Skin epidermis (tissue), 12 donors: ENCODE data around the gene BMP7.

Source experiments
- H3K27ac ChIP-seq, 21 experiments: fragments of 200-600 bp; sonication (generic) in 11 of 21; one replicate each; pipeline ENCODE4 v1.5.0; 2020; ENCODE audit warnings: mild to moderate bottlenecking in 3 of 21, inconsistent platforms in 2 of 21, moderate library complexity in 2 of 21
- H3K4me3 ChIP-seq, 7 experiments: fragments of 200-600 bp; sonication (generic) in 2 of 7; one replicate each; pipeline ENCODE4 v1.5.0; 2020; ENCODE audit warnings: inconsistent platforms in 2 of 7, mild to moderate bottlenecking in 2 of 7, moderate library complexity in 1 of 7

Gene BMP7

DNA sequence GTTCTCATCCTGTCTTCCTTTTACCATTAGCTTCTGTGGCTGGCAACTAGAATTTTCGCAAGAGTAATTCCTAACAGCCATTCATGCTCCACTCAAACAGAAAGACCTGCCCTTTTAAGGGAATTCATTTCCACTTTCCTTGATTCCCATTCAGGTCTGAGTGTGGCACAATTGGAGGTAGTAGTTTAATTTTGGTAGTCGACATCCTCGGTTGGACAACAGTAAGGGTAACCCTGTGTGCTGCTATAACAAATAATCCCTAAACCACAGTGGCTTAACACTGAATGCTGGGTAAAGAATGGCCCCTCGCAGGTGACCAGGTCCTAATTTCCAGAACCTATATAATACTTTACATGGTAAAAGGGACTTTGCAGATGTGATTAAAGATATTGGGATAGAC is 142.9 kb downstream of the BMP7 start:
- H3K27ac ChIP-seq = no peak overlapping the region
- no peak overlapping the region for H3K4me3 ChIP-seq

DNA sequence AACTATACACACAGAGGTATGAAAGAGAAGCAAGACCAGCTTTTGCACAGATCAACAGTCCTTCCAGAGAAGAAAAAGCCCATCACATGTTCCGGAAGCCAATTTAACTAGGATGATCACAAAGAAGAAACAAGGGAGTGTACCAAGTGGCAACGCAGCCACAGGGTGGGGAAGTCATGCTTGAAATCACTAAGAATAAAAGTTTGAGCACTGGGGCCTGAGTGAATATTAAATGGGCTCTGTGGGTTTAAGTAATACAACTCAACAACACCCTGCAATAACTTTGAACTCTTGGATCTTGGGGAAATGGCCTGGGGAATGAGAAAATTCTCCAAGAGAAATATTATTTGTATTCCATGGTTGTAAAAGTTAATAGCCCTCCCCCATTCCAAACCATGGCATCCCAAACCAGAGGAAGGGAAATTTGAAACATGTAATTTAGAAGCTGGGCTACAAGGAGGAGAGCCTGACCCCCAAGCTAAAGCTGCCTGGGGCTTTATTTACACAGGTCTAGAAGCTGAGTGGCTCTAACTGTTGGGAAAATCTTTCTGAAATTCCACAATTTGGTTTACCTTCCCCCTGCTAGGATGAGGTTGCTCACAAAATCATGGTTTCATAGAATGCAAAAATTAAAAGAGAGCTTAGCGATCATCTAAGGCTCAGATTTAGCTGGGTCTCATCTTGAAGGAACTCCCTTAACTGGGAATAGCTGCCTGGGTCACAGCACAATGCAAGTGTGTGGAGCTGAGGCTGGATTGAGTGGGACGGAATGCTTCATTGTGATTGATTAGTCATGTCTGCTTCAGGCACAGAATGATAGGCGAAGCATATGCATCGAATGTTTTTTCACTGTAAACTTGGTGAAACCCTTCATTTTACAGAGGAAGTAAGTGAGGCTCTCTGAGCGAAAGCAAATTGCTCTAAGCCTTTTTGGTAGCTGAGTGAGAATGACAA is 143.6 kb downstream of the BMP7 start:
- Histone ChIP-seq H3K27ac (no peak overlapping the region), H3K4me3 (no peak overlapping the region)

DNA sequence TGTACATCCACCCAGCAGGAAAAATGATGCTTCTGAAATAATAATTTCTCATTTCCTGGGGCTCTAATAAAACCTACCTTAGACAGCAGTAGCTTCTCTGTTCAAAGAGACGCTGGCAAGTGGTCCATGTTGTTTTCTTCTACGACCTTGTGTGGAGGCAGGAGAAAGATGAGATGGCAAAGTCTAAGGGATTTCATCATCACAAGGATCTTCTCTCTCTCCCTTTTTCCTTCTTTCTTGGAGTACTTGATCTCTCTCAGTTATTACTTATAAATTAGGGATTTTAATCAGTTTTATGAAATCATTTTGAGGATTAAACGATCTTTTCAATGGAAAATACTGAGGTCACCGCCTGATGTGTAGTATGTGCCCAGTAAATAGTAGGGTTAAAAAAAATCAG is 147.5 kb downstream of the BMP7 start:
- H3K4me3 ChIP-seq = no peak overlapping the region

More for the DNA sequence above, 147.5 kb downstream of the BMP7 start:
- no peak overlapping the region for H3K27ac ChIP-seq
